ENCODE measurements around the gene TFF3.

TFF3 gene

DNA sequence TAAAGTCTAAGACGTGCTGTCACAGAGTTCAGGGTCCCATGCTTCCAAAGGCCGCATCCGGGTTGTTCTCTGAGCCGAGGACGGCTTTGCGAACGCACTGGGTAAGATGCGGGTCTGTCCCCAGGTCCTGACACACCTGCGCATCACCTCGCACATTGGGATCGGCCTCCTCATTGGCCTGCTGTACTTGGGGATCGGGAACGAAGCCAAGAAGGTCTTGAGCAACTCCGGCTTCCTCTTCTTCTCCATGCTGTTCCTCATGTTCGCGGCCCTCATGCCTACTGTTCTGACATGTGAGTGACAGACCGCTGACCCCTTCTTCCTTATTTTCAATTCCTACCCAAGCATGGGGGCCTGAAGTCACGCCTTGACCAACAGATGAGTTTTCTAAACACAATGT, 25.3 kb downstream of the TFF3 start:
- no peak for DNase-seq (ENCODE audit: low read depth)

GRCh38 chr21:42288962-42289361, 26.2 kb downstream of the TFF3 start:
- DNase-seq (ENCODE audit: low read depth), result no peak

GRCh38 chr21:42287193-42288083, 27.8 kb downstream of the TFF3 start:
- DNase-seq (ENCODE audit: low read depth), result no peak

DNA sequence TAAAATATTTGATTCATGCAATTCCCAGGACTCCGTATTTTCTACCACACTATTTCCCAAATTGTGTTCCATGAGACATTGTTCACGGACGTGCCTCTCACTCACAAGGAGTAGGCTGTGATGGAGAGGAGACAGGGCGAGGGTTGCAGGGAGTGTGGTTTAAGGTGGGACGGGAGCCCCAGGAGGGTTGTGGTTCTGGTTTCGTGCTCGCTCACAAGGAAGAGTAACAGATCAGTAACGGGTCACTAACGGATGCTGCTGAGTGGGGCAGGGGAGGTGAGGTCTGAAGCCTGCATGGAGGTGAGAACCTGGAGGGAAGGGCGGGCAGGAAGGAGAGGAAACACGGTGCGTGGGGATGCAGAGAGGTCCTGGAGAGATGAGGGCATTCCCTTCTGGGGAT, 28.8 kb downstream of the TFF3 start:
- DNase-seq (ENCODE audit: low read depth), result no peak

GRCh38 chr21:42285569-42286245, 29.5 kb downstream of the TFF3 start:
- DNase-seq (ENCODE audit: low read depth), result no peak

DNA sequence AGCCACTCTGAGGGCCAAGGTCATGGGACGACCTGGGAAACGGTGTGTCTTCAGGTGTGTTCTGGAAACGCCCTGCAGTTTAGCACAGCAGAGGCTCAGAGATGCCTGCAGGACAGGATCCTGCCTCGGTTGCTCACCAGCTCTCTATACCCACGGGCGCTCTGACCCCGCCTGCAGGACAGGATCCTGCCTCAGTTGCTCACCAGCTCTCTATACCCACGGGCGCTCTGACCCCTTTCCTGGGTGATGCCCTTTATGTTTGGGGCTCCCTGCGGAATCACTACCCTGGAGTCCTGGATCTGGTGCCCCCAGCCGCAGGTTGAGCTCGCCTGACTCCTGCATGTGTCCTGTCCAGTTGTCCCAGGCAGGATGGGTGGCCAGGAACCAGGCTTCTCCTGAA, 32.5 kb downstream of the TFF3 start:
- DNase-seq (ENCODE audit: low read depth), result no peak

DNA sequence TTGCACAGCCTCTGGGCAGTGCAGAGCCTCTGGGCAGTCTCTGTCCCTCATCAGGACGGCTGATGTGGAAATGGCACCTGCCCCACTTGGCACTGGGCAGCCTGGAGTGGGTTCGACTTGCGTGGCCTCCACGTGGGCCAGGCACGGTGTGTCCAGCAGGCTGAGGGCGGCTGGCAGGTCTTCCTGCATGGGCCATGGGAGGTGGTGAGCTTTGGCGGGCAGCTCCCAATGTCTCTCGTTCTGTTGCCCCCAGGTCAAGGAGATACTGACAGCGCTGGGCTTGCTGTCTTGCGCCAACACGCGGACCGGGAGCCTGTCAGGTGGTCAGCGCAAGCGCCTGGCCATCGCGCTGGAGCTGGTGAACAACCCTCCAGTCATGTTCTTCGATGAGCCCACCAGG, 33.2 kb downstream of the TFF3 start:
- no peak for DNase-seq (ENCODE audit: low read depth)

- DNase-seq (ENCODE audit: low read depth), result no peak
Observed at GRCh38 chr21:42281181-42281680, 34.0 kb downstream of the TFF3 start.

DNA sequence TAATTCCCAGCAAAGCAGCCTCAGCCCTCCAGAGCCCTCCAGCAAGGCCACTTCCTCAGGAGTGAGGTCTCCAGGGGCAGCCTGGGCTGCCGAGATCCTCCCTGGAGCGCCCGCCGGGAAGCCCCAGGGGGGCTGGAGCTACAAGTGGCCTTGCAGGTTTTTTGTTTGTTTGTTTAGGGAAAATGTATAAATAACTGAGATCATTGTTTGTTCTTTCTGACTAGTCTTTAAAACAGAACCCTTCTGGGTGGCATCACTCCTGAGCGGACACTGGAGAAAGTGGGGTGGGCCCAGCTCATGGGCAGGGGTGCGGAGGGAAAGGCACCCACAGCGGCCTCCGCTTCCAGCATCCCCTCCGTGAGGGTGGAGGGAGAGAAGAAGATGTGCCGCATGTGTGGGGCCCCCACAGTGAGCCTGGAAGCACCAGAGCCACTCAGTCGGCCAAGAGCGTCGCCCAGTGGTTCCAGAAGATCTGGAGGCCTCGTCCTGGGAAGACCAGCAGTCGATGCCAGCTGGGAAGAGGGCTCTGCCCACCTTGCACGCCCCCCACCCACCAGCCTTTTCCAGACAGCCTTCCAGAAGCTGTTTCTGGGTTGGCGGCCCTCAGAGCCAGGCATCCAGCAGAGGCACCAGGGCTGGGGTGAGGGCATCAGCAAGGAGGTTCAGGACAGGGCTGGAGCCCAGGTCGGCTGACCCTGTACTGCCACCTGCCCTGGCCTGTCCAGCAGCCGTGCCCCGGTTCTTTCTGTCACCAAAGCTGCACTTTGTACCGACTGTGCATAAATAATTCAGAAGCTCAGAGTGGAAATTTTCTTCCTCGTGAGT, 34.6 kb downstream of the TFF3 start:
- no peak for DNase-seq (ENCODE audit: low read depth)

DNA sequence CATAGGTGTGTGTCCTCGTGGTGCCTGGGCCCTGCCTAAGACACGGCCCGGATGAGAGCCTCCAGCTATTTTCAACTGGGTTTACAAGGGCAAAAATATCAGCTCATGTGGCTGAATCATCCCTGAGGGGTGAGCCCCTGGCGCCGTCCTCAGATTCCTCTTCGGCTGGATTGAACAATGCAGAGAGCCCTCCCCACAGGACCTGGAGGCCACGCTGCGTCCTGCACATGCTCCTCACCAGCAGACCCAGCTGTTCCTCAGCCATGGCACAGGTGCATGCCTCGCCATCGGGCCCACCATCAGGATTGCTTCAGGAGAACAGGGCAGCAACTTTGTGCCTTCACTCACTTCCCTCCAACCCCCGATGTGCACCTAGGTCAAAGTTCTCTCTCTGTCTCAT, 35.3 kb downstream of the TFF3 start:
- no peak for DNase-seq (ENCODE audit: low read depth)

DNA sequence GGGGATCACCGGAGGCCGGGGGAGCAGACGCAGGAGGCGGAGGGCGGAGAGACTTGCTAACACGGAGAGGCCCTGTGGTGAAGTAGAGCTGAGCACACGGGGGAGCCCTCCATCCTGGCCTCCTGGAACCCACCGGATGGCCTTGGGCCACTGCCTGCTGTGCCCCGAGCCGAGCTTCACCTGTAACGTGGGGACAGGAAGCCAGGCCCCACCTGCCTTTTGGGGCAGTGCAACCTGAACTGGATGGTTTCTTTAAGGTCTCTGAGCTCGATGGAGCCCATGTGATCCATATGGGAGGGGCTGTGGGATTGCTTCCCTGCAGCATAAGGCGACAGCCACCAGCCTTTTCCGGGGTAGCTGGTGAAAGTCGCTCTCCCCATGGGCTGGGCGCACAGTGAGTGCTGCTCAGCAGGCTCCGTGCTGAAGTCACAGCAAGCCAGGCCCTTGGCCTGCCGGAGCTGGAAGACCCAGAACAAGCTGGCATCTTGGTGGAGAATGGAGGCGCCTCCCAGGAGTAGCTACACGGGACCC, 35.8 kb downstream of the TFF3 start:
- DNase-seq (ENCODE audit: low read depth), result no peak

- no peak for DNase-seq (ENCODE audit: low read depth)
Observed at GRCh38 chr21:42278451-42279149, 36.6 kb downstream of the TFF3 start.

- no peak for DNase-seq (ENCODE audit: low read depth)
Observed at GRCh38 chr21:42277593-42277992, 37.6 kb downstream of the TFF3 start.

DNA sequence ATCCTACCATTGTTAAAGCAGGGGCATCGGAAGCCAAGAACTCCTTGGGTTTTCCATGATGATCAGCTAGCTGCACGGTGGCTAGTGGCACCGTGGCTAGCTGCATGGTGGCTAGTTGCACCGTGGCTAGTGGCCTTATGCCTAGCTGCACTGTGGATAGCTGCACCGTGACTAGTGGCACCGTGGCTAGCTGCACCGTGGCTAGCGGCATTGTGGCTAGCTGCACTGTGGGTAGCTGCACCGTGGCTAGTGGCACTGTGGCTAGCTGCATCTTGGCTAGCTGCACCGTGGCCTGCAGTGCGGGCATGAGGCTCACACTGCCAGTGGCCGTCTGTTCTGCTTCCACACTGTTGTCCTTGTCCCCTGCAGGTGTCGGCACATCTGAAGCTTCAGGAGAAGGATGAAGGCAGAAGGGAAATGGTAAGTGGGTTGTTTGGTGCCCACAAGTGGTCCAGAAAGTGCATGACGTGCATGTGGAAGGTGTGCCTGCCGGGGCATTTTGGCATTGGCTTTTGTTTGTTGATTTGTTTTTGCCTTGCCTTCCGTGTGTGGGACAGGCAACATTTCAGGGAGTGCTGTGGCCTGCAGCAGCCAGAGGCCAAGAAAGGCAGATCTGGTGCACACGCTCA, 38.6 kb downstream of the TFF3 start:
- no peak for DNase-seq (ENCODE audit: low read depth)

- no peak for DNase-seq (ENCODE audit: low read depth)
Observed at GRCh38 chr21:42276076-42276475, 39.1 kb downstream of the TFF3 start.

DNA sequence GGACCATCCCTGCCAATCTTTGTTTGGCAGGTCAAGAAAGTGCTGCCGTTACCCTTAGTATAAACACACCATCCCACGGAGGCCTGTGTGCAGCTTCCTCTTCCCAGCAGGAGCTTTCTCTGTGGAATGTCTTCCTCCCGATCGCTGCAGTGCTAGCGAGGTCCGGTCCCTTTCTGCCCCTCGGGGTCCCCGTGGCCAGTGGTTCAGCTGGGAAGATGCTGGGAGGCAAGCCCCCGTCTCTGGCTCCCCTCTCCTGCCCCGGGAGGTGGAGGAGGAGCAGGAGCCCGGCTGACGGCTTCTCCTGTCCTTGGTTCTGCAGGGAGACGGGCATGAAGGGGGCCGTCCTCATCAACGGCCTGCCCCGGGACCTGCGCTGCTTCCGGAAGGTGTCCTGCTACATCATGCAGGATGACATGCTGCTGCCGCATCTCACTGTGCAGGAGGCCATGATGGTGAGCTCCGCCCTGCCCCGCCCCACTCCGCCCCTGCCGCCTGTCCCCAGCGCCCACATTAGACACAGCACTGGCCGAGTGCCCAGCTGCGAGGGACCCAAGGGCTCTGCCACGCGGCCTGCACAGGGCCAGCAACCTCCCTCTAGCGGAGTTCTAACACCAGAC, 42.1 kb downstream of the TFF3 start:
- DNase-seq (ENCODE audit: low read depth), result no peak

DNA sequence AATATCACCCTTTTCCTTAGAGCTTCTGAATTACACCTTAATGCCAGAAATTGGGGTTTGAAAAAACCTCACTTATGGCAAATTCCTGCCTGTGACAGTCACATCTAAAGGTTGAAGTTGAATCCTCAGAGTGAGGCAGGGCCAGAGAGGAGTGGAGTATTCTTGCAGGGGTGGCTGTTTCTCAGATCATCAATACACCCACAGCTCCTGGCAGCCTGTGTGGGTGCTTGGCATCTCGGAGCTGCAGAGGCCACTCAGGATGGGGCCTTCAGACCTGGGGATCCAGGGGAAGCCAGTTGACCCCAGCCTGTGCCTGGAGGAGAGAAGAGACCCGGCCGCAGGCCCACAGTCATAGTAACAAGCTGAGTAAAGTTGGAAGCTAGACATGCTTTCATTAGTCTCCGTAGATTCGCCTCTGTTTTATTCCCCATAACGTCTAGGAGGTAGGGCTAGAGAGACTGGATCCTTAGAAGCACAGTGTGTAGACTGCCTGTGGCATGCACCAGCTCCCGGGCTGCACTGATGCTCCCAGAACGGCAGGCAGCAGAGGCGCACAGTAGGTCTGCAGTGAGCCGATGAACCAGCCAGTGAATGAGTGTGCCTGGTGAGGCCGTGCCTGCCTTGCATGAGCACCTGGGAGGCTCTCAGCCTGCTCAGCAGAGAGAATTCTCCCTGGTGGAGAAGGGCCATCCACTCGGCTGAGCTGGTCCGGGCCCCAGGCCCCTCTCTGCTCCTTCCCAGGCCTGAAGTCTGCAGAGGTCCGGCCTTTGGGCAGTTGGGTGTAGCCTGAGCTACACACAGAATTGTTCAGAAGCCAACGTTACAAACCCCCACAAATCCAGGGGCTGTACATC, 42.9 kb downstream of the TFF3 start:
- no peak for DNase-seq (ENCODE audit: low read depth)

DNA sequence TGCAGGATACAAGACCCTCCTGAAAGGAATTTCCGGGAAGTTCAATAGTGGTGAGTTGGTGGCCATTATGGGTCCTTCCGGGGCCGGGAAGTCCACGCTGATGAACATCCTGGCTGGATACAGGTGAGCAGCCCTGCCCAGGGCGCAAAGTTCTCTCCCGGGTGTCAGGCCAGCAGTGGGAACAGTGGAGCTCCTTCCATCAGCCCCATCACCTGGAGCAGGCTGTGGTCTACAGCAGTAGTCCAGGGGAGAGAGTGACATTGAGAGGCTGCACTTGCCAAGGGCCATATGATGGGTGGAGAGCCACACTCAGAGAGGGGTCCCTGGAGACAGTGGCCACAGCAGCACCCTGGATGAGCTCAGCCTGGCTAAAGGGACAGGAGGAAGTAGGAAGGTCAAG, 44.1 kb downstream of the TFF3 start:
- DNase-seq (ENCODE audit: low read depth), result no peak

DNA sequence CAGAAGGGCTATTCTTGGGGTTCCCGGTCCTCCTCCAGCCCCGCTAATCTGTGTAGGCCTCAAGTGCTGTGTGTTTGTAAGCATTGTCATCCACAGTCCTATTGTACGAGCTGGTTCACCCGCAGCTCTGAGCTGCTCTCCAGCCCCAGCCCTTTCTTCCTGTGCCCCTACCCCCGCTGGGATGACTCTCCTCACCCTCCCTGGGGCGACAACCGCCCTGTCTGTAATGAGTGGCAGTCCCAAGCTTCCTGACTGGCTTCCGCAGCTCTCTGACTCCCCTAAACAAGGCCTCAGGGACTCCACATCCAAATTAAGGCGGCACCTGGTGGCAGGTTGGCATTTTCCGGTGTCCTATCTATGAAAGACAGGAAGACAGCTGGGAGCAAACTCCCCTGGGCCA, 45.8 kb downstream of the TFF3 start:
- DNase-seq (ENCODE audit: low read depth), result no peak
